HG02840 (cell line): Measurements from ENCODE around the gene DSEL.

Experiments used
- ATAC-seq: cut with Tn5 transposase; IDR thresholded peaks from one replicate; pipeline ENCODE4 v1.9.1; 2021; ENCODE audit warnings: mild to moderate bottlenecking, moderate library complexity, moderate number of reproducible peaks; ENCODE audit not compliant: unreplicated experiment, low FRiP score

DSEL gene

GRCh38 chr18:67516539-67517443 is at the start of gene DSEL:
TSS of gene DSEL (minus strand) at chr18:67516720. CDS start at chr18:67514608, 2,112 bp downstream.
- ATAC-seq, result peak; percentile 94

- no peak for ATAC-seq
Measured at GRCh38 chr18:67553437-67553836, 36.9 kb upstream of the DSEL start.

- ATAC-seq, result no peak
Measured at GRCh38 chr18:67550872-67551520, 34.5 kb upstream of the DSEL start.

GRCh38 chr18:67549946-67550345 is 33.4 kb upstream of the DSEL start:
- ATAC-seq, result no peak

- ATAC-seq, result no peak
Measured at GRCh38 chr18:67545681-67546080, 29.2 kb upstream of the DSEL start.

GRCh38 chr18:67540559-67540958 is 24.0 kb upstream of the DSEL start:
- no peak for ATAC-seq

GRCh38 chr18:67531929-67532328 is 15.4 kb upstream of the DSEL start:
- ATAC-seq, result no peak

GRCh38 chr18:67525328-67526099 is 9.0 kb upstream of the DSEL start:
- no peak for ATAC-seq

GRCh38 chr18:67520351-67520921 is 3.9 kb upstream of the DSEL start:
- no peak for ATAC-seq

- ATAC-seq, result no peak
Measured at GRCh38 chr18:67519592-67519991, 3.1 kb upstream of the DSEL start.

GRCh38 chr18:67518566-67518965 is 2.0 kb upstream of the DSEL start:
- no peak for ATAC-seq

GRCh38 chr18:67517444-67517765 is 885 bp upstream of the DSEL start:
- no peak for ATAC-seq

GRCh38 chr18:67515942-67516538 is 480 bp downstream of the DSEL start:
- peak; percentile 43 for ATAC-seq

GRCh38 chr18:67514901-67515540 is 1.5 kb downstream of the DSEL start:
- ATAC-seq, result no peak

GRCh38 chr18:67514465-67514864 is 2.1 kb downstream of the DSEL start:
- ATAC-seq, result no peak

GRCh38 chr18:67513280-67513679 is 3.2 kb downstream of the DSEL start:
- ATAC-seq, result no peak

GRCh38 chr18:67511840-67512239 is 4.7 kb downstream of the DSEL start:
- ATAC-seq, result no peak

GRCh38 chr18:67510831-67511230 is 5.7 kb downstream of the DSEL start:
- no peak for ATAC-seq

GRCh38 chr18:67509741-67510391 is 6.7 kb downstream of the DSEL start:
- no peak for ATAC-seq
